Liver (tissue), 3 donors: ENCODE results near the gene CEACAM16.

Experiments used
- EGR1 ChIP-seq, 2 donors: IDR thresholded peaks; 2 replicates each; pipeline ENCODE4 v1.6.1; 2016 to 2018; ENCODE audit warnings: antibody characterized with exemption in 2 of 2, low read depth in 2 of 2
- GABPA ChIP-seq, 2 donors: IDR thresholded peaks in 1 of 2; conservative IDR thresholded peaks in 1 of 2; 2 replicates each; pipeline ENCODE4 v1.6.1; 2016; ENCODE audit warnings: antibody characterized with exemption in 2 of 2, mild to moderate bottlenecking in 1 of 2, moderate library complexity in 1 of 2
- JUND ChIP-seq, 2 donors: IDR thresholded peaks; 2 replicates each; pipeline ENCODE4 v1.6.1; 2016; ENCODE audit warnings: antibody characterized with exemption in 2 of 2
- RAD21 ChIP-seq, 2 donors: IDR thresholded peaks; 2 replicates each; pipeline ENCODE4 v1.6.1; 2016; ENCODE audit warnings: antibody characterized with exemption in 2 of 2, mild to moderate bottlenecking in 2 of 2
- RXRA ChIP-seq, 2 donors: IDR thresholded peaks; 2 replicates each; pipeline ENCODE4 v1.6.1; 2017 to 2018; ENCODE audit warnings: antibody characterized with exemption in 2 of 2, mild to moderate bottlenecking in 1 of 2
- SP1 ChIP-seq: IDR thresholded peaks from 2 replicates; pipeline ENCODE4 v1.6.1; 2018; ENCODE audit warnings: antibody characterized with exemption, mild to moderate bottlenecking
- TAF1 ChIP-seq: conservative IDR thresholded peaks from 2 replicates; pipeline ENCODE4 v1.6.1; 2016; ENCODE audit warnings: antibody characterized with exemption, mild to moderate bottlenecking
- YY1 ChIP-seq: IDR thresholded peaks from 2 replicates; pipeline ENCODE4 v1.6.1; 2016; ENCODE audit warnings: antibody characterized with exemption, mild to moderate bottlenecking
- TF ChIP-seq, protein P1 (sequence below): fragments of 150-350 bp; IDR thresholded peaks from 2 replicates; pipeline ENCODE4 v1.5.1; 2017; ENCODE audit warnings: improper control_type of control experiment, low read depth, low read length; ENCODE audit not compliant: missing input control
- TF ChIP-seq, protein P2 (sequence below): IDR thresholded peaks from 2 replicates; pipeline ENCODE4 v1.6.1; 2016; ENCODE audit warnings: antibody characterized with exemption
- TF ChIP-seq, protein P3 (sequence below): IDR thresholded peaks from 2 replicates; pipeline ENCODE4 v1.6.1; 2016; ENCODE audit warnings: antibody characterized with exemption, mild to moderate bottlenecking
- TF ChIP-seq, protein P4 (sequence below): IDR thresholded peaks from 2 replicates; pipeline ENCODE4 v1.6.1; 2016; ENCODE audit warnings: antibody characterized with exemption
- donor health status: healthy.
- donor health status: healthy.

DNA sequence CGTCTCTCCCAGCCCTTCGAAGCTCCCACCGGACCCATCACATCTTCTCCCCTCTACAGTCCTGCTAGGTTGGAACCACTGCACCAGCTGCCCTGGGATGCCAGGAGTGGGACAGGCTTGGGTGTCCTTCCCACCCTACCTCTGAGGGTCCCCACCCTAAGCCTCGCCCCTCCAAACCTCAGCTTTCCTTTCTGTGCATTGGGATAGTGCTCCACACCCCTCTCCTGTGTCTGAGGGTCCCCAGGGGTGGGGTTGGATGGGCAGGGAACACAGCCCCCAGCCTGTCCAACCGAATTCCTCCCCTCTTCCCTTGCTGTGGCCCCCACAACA, 47.6 kb downstream of the CEACAM16 start:
- TF ChIP-seq, protein P1, sequence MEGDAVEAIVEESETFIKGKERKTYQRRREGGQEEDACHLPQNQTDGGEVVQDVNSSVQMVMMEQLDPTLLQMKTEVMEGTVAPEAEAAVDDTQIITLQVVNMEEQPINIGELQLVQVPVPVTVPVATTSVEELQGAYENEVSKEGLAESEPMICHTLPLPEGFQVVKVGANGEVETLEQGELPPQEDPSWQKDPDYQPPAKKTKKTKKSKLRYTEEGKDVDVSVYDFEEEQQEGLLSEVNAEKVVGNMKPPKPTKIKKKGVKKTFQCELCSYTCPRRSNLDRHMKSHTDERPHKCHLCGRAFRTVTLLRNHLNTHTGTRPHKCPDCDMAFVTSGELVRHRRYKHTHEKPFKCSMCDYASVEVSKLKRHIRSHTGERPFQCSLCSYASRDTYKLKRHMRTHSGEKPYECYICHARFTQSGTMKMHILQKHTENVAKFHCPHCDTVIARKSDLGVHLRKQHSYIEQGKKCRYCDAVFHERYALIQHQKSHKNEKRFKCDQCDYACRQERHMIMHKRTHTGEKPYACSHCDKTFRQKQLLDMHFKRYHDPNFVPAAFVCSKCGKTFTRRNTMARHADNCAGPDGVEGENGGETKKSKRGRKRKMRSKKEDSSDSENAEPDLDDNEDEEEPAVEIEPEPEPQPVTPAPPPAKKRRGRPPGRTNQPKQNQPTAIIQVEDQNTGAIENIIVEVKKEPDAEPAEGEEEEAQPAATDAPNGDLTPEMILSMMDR, result no peak
- no peak for TF ChIP-seq RAD21 (IDR thresholded peaks at IDR 0.05)
- TF ChIP-seq, protein P2, sequence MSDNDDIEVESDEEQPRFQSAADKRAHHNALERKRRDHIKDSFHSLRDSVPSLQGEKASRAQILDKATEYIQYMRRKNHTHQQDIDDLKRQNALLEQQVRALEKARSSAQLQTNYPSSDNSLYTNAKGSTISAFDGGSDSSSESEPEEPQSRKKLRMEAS, result no peak
- TF ChIP-seq, protein P3, sequence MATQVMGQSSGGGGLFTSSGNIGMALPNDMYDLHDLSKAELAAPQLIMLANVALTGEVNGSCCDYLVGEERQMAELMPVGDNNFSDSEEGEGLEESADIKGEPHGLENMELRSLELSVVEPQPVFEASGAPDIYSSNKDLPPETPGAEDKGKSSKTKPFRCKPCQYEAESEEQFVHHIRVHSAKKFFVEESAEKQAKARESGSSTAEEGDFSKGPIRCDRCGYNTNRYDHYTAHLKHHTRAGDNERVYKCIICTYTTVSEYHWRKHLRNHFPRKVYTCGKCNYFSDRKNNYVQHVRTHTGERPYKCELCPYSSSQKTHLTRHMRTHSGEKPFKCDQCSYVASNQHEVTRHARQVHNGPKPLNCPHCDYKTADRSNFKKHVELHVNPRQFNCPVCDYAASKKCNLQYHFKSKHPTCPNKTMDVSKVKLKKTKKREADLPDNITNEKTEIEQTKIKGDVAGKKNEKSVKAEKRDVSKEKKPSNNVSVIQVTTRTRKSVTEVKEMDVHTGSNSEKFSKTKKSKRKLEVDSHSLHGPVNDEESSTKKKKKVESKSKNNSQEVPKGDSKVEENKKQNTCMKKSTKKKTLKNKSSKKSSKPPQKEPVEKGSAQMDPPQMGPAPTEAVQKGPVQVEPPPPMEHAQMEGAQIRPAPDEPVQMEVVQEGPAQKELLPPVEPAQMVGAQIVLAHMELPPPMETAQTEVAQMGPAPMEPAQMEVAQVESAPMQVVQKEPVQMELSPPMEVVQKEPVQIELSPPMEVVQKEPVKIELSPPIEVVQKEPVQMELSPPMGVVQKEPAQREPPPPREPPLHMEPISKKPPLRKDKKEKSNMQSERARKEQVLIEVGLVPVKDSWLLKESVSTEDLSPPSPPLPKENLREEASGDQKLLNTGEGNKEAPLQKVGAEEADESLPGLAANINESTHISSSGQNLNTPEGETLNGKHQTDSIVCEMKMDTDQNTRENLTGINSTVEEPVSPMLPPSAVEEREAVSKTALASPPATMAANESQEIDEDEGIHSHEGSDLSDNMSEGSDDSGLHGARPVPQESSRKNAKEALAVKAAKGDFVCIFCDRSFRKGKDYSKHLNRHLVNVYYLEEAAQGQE, result no peak
- TF ChIP-seq SP1, result no peak
- no peak for TF ChIP-seq JUND (IDR thresholded peaks at IDR 0.05)
- TF ChIP-seq TAF1, result no peak
- TF ChIP-seq RXRA (IDR thresholded peaks at IDR 0.05), result no peak
- no peak for TF ChIP-seq EGR1 (IDR thresholded peaks at IDR 0.05; ENCODE audit: low read depth in 2 of 2)
- TF ChIP-seq GABPA (IDR thresholded peaks at IDR 0.05 in 1 of 2, conservative IDR thresholded peaks at IDR 0.05 in 1 of 2), result no peak
- no peak for TF ChIP-seq YY1
- TF ChIP-seq, protein P4, sequence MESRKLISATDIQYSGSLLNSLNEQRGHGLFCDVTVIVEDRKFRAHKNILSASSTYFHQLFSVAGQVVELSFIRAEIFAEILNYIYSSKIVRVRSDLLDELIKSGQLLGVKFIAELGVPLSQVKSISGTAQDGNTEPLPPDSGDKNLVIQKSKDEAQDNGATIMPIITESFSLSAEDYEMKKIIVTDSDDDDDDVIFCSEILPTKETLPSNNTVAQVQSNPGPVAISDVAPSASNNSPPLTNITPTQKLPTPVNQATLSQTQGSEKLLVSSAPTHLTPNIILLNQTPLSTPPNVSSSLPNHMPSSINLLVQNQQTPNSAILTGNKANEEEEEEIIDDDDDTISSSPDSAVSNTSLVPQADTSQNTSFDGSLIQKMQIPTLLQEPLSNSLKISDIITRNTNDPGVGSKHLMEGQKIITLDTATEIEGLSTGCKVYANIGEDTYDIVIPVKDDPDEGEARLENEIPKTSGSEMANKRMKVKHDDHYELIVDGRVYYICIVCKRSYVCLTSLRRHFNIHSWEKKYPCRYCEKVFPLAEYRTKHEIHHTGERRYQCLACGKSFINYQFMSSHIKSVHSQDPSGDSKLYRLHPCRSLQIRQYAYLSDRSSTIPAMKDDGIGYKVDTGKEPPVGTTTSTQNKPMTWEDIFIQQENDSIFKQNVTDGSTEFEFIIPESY, result no peak
